EH (cell line): ENCODE measurements around the gene KRT33A.

ENCODE experiments used
- DNase-seq: peaks from one replicate; pipeline ENCODE4 v3.0.0-alpha.2; 2015; ENCODE audit warnings: low read depth

Gene KRT33A

DNA sequence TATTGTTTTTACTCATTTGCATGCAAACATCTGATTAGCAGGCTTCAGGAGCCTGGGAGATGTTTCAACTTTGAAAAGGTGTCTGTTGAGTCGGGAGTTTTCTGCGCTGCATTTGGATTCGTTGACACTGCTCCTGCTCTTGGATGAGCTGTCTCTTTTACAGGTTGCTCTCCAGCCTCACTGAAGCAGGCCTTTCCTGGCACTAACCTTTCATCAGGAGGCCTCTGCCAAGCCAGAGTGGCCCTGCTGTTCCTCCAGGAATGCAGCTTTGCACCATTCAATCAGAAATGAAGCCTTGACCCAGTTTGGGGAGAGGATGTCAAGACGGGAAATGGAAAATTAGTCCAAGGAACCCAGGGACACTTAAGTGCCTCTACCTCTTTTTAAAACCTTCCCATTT is 47.6 kb downstream of the KRT33A start:
- no peak for DNase-seq

DNA sequence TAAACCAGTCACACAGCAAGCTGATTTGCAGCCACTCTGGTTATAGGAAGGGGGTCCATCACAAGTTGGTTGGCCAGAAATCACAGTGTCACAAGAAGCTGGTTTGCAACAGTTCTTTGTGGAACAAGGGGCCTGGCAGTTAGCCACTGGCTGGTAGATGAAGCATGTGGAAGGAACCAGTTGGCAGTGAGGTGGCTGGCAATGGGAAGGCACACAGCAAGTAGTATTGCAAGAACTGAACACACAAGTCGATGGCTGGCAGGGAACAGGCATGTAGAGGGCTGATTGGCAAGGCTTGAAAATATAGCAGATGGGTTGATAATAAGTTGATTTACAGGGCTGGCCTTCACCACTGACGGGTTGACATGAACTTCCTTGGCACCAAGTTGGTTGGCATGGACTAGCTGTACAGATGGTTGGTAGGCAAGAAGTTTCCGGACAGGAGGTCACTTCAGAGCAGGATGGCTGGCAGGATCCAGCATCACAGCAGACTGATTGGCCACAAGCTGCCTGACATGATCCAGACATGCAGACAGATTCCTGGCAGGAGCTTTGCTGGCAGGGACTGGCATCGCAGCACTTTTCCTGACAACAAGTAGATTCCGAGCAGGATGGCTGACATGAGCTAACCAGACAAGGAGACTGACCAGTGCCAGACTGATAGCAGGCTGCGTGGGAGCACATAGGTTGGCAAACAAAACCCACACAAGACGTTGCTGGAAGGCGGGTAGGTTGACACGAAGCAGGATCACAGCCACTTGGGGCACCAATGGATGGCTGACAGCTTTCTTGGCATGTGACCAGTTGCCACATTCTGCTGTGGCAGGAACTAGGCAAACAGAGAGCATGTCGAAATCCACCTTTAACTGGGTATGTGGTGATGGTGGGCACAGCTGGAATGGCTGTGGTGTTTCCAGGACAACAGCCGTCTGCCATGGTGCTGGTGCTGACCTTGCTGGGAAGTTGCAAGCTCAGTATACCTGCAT is 48.4 kb downstream of the KRT33A start, which contains the start of gene KRTAP29-1:
Gene KRTAP29-1, minus strand, starts transcription at position 936 of the 986 bp plus-strand sequence. Its CDS starts 0 bp downstream, at position 936.
- DNase-seq, result no peak

DNA sequence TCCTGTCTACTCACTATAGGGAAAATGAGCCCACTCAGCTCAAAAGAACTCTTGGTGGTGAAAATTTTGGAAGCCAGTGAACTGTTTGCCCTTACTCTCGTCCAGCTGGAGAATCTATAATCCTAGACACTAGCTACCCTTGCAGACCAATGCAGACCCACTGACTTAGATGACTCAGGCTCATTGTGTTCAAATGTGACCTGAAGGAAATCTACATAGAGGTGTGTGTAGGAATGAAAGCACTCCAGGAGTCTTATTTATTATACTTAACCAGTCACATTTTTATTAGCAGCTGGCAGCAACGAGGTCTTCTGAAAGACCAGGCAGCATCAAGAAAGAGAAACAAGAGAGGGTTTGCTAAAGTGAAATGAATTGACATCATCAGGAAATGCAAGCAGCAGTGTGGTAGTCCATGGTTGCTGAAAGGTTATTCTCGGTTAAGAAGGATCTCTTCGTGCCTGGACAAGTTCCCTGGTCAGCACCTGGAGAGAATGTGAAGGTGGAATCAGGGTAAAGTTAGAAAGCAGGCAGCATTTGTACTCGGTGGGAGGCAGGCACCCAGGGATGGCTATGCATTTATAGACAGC is 49.3 kb downstream of the KRT33A start:
- no peak for DNase-seq

DNA sequence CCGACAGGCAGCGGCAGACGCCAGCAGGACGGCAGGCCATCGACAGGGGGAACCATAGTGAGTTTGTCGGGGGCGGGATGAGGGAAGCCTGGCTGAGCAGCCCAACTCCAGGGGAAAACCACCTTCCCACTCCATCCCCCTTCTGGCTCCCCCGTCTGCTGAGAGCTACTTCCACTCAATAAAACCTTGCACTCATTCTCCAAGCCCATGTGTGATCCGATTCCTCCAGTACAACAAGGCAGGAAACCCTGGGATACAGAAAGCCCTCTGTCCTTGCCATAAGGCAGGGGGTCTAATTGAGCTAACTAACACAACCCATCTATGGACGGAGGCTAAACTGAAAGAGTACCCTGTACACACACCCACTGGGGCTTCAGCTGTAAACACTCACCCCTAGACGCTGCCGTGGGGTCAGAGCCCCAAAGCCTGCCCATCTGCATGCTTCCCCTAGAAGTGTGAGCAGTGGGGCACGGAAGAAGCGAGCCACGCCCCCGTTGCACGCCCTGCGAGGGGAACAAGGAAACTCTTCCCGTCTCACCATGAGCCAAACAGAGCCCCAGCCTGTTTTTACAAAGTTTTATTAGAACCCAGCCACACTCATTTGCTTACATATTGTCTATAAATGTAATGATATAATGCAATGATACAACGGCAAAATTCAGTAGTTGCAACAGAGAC is 52.0 kb downstream of the KRT33A start:
- no peak for DNase-seq

DNA sequence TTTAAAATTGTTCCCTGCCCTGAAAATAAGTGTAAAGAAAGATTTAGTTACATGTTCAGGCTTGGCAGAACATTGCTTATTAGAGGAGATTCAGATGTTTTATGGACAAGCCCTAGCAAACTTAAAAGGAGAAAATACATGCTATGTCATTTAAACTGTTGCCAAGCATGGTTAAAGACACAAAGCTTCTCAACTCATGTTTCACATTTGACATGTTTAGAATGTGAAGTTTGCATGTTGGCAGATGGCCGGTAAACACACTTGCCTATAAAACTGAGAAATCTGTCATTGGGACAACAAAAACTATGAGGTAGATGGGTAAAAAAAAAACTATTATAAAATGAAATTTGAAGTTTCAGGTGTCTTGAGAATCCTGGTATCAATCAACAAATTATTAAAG is 53.8 kb downstream of the KRT33A start:
- DNase-seq, result no peak
